Neural crest cell (in vitro differentiated cells): ENCODE measurements around the gene ELFN1. TPM values are rescaled to one million over a fixed set of nuclear protein-coding genes. Genes with fewer than 3 reads are reported as not detected.

Experiments used
- DNase-seq: peaks from one replicate; pipeline ENCODE4 v3.0.0; 2021; ENCODE audit warnings: low read depth, mixed read lengths, low spot score
- H3K27ac Mint-ChIP-seq: one replicate; pipeline ENCODE4 v1.8.0; 2021; ENCODE audit warnings: mild to moderate bottlenecking, mixed read lengths; ENCODE audit not compliant: unreplicated experiment
- H3K27me3 Mint-ChIP-seq: 2 replicates; pipeline ENCODE4 v1.8.0; 2021; ENCODE audit warnings: low read depth, mild to moderate bottlenecking, mixed read lengths
- H3K36me3 Mint-ChIP-seq: 2 replicates; pipeline ENCODE4 v1.8.0; 2021; ENCODE audit warnings: low read depth, mild to moderate bottlenecking, mixed read lengths
- H3K4me1 Mint-ChIP-seq: 2 replicates; pipeline ENCODE4 v1.8.0; 2021; ENCODE audit warnings: mixed read lengths
- H3K4me3 Mint-ChIP-seq: one replicate; pipeline ENCODE4 v1.8.0; 2021; ENCODE audit warnings: mild to moderate bottlenecking, mixed read lengths
- H3K9me3 Mint-ChIP-seq: 2 replicates; pipeline ENCODE4 v1.8.0; 2021; ENCODE audit warnings: mixed read lengths
- CTCF ChIP-seq: fragments of 200-600 bp; sonication (generic); conservative IDR thresholded peaks from 2 replicates; pipeline ENCODE4 v1.5.0; 2021; ENCODE audit warnings: antibody characterized with exemption, mild to moderate bottlenecking
- total RNA-seq: library from RNA; stranded (reverse); gene quantifications from 2 replicates; pipeline ENCODE4 v1.2.1, GENCODE V29; 2021

ELFN1 gene
- total RNA-seq, 1 donor from 2014 or later: 8.5 TPM

- H3K4me3 Mint-ChIP-seq: no peak overlapping the region
- no peak for DNase-seq
- H3K9me3 Mint-ChIP-seq: peaks cover 4% of the 10 kb centered on the region
- no peak for TF ChIP-seq CTCF
- no peak overlapping the region for H3K27ac Mint-ChIP-seq
- no peaks in the 10 kb centered on the region for H3K36me3 Mint-ChIP-seq
- no peaks in the 10 kb centered on the region for H3K4me1 Mint-ChIP-seq
- H3K27me3 Mint-ChIP-seq: peaks cover 4% of the 10 kb centered on the region
Observed at GRCh38 chr7:1624999-1625927, 44.8 kb upstream of the ELFN1 start.

GRCh38 chr7:1626769-1627168 is 43.3 kb upstream of the ELFN1 start:
- TF ChIP-seq CTCF: no peak
- no peak overlapping the region for H3K4me3 Mint-ChIP-seq

GRCh38 chr7:1630700-1631336 is 39.3 kb upstream of the ELFN1 start:
- Mint-ChIP-seq H3K9me3 (peaks cover 11% of the 10 kb centered on the region), H3K4me1 (no peaks in the 10 kb centered on the region), H3K27ac (no peak overlapping the region)

More at GRCh38 chr7:1626769-1627168, 43.3 kb upstream of the ELFN1 start:
- peaks cover 8% of the 10 kb centered on the region for H3K27me3 Mint-ChIP-seq
- H3K9me3 Mint-ChIP-seq: peaks cover 9% of the 10 kb centered on the region
- H3K4me1 Mint-ChIP-seq: no peaks in the 10 kb centered on the region
- no peaks in the 10 kb centered on the region for H3K36me3 Mint-ChIP-seq
- H3K27ac Mint-ChIP-seq: no peak overlapping the region
- no peak for DNase-seq

GRCh38 chr7:1631678-1632077 is 38.4 kb upstream of the ELFN1 start:
- H3K27ac Mint-ChIP-seq: no peak overlapping the region
- H3K4me1 Mint-ChIP-seq: no peaks in the 10 kb centered on the region
- H3K27me3 Mint-ChIP-seq: peaks cover 10% of the 10 kb centered on the region
- H3K36me3 Mint-ChIP-seq: no peaks in the 10 kb centered on the region
- H3K9me3 Mint-ChIP-seq: peaks cover 12% of the 10 kb centered on the region
- TF ChIP-seq CTCF: no peak
- no peak overlapping the region for H3K4me3 Mint-ChIP-seq
- no peak for DNase-seq

More at GRCh38 chr7:1630700-1631336, 39.3 kb upstream of the ELFN1 start:
- no peak for TF ChIP-seq CTCF
- Mint-ChIP-seq H3K4me3 (no peak overlapping the region), H3K36me3 (no peaks in the 10 kb centered on the region), H3K27me3 (peaks cover 10% of the 10 kb centered on the region)
- no peak for DNase-seq

- Mint-ChIP-seq H3K4me1 (no peaks in the 10 kb centered on the region), H3K27ac (no peak overlapping the region)
- no peak for DNase-seq
Observed at GRCh38 chr7:1632506-1632905, 37.6 kb upstream of the ELFN1 start.

More at GRCh38 chr7:1632506-1632905, 37.6 kb upstream of the ELFN1 start:
- TF ChIP-seq CTCF: no peak
- Mint-ChIP-seq H3K27me3 (peaks cover 10% of the 10 kb centered on the region), H3K36me3 (peaks cover 2% of the 10 kb centered on the region), H3K4me3 (no peak overlapping the region), H3K9me3 (peaks cover 15% of the 10 kb centered on the region)
